GM12872 (cell line): ENCODE results near the gene PTPRN2.

ENCODE experiments used
- TF ChIP-seq, protein P1 (sequence below): IDR thresholded peaks from 3 replicates; pipeline ENCODE4 v1.5.1; 2011; ENCODE audit warnings: low read depth, mild to moderate bottlenecking, low read length, moderate library complexity; ENCODE audit not compliant: insufficient read depth

PTPRN2 gene

DNA sequence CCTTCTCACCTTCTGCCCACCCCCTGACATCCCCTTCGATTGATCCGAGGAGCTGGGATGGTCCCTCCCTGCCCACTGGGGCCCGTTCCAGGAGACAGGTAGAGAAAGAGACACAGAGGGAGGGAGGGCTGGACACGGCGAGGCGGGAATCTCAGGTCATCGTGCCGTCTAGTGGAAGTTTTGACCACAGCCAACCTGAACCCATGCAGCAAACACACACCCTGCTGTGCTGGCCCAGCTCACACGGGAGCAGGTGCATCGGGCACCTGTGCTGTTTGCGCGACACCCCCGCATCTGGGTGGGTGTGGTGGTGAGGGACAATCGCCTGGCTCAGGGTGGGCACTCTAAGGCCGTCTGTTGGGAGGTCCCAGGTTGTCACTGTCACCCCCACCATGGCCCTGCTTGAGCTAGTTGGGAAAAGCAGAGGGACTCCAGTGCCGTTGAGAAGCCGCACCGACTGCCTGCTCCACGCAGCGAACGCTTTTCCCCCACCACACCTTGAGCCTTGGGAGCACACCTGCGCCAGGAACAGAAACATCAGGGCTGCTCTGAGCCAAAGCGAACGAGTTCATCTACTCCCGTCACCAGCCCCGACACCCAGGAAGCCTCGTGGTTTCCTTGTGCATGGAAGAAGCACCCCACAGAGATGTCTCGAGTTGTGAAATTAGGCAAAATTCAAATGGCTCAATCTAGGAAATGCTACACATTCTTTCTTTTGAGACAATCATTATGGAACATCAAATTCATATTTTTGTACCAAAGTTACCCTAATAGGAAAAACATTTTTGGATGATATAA is 965.0 kb downstream of the PTPRN2 start:
- TF ChIP-seq, protein P1, sequence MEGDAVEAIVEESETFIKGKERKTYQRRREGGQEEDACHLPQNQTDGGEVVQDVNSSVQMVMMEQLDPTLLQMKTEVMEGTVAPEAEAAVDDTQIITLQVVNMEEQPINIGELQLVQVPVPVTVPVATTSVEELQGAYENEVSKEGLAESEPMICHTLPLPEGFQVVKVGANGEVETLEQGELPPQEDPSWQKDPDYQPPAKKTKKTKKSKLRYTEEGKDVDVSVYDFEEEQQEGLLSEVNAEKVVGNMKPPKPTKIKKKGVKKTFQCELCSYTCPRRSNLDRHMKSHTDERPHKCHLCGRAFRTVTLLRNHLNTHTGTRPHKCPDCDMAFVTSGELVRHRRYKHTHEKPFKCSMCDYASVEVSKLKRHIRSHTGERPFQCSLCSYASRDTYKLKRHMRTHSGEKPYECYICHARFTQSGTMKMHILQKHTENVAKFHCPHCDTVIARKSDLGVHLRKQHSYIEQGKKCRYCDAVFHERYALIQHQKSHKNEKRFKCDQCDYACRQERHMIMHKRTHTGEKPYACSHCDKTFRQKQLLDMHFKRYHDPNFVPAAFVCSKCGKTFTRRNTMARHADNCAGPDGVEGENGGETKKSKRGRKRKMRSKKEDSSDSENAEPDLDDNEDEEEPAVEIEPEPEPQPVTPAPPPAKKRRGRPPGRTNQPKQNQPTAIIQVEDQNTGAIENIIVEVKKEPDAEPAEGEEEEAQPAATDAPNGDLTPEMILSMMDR = no peak

DNA sequence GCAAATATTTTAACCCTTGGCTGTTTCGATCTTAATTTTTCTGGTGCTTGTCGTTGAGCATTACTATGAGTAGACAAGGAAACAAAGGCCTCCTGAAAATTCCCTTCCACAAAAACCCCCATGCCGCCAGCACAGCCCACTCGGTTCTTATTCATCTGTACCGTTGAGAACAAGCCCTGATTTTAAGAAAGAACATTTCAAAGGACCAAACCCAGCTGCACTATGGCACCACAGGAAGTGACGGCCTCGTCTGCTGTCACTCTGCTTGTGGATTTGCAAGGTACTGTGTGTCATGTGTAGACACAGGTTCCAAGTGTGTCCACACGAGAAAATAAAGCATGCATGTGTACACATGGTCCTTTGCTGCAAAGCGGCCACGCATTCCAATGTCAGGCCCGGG is 965.6 kb downstream of the PTPRN2 start:
- TF ChIP-seq, protein P1 = no peak

DNA sequence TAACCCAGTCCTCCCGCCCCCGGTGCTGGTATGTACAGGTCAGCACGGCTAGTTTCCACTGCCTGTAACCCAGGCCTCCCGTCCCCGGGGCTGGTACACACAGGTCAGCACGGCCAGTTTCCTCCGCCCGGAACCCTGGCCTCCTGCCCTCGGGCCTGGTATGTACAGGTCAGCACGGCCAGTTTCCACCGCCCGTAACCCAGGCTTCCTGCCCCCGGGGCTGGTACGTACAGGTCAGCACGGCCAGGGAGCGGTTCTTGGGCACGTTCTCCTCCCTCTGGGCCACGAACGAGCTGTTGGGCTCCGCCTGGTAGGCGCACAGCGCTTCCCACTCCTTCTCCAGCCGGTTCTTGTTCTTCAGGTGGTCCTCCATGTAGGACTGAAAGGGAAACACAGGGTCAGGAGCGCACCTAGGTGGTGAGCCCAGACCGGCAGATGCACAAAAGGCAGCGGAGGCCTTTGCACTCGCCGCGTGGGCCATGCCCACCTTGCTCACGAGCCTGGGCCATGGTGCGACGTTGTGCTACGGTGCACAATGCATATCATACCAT is 966.4 kb downstream of the PTPRN2 start:
- TF ChIP-seq, protein P1 = no peak

DNA sequence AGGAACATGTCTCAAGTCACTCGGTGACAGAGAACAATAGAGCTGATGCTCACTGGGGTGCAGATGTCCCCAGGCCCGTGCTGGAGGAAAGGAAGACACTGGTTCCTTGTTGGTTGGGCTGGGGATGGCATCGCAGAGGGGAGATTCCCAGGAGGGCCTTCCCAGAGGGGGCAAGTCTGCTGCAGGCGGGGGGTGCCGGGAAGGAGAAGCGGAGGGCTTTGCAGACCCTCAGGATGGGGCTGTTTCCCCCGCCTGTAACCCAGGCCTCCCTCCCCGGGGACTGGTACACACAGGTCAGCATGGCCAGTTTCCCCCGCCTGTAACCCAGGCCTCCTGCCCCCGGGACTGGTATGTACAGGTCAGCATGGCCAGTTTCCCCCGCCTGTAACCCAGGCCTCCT is 967.0 kb downstream of the PTPRN2 start:
- TF ChIP-seq, protein P1 = no peak

DNA sequence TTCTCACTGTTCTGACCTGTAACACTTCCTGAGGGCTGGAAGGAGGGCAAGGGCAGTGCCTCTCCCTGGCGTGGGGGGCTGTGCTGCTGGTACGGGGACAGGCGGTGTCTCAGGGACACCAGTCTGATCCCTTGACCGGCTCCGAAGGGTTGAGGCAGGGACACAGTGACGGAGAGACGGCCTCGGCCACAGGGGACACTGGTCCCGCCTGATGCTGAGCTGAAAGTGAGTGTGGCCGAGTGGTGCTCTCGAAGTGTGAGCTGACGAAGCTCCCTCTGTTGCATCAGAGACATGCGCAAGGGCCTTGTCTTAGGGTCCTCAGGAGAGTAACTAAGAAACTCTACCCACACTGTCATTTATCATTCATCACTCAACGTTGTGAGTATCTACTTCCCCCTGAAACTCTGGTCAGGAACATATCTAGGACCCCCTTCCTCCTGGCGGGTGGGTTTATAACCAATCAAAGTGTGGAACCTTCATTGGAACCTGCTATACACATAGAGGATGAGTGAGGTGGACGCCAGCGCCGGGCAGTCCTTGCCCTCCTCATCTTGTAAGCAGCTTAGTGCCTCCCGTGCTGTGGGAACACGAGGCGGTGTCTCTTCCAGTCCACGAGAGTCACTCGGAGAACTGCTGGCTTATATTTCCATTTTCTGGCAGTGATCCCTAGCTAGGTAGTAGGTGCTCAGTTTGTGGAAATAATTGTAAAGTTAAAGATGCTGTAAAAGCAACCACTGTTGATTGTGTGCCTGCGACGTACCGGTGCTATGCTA is 967.7 kb downstream of the PTPRN2 start:
- TF ChIP-seq, protein P1 = no peak

DNA sequence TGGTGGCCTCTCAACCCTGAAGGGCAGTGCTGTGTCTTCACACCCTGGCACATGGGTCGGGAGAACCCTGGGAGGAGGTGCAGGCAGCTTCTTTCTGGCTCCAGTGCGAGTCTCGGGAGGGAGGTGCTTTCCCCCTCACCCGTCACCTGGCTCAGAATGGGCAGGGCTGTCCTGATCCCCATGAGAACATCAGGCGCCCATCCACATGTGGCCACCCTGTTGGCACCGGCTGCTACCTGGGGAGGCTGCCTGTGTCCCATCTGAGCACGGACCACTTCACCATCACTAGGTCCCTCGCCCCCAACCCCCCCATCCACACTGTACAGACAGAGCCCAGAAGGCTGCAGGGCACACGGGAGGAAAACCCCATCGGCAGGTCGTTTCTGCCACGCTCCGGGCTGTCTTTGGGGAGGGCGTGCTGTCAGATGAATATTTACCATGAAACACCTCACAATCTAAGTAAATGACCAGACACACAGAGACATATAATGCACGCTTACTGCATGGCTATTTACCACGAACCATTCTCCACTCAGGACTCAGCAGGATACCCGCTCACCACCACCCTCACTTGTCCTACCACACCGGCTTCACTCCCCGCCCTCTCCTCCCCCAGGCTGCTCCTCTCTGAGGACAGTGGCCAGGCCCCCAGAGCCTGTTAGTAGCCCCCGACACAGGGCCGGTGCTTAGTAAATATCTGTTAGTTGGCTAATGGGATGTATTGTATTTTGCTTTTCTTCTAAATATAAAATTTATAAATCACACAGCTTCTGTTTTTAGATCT is 968.6 kb downstream of the PTPRN2 start:
- TF ChIP-seq, protein P1 = no peak
